Neural progenitor cell (in vitro differentiated cells): ENCODE results near the gene ACCS. TPM values are rescaled to one million over a fixed set of nuclear protein-coding genes. Genes with fewer than 3 reads are reported as not detected.

Experiments
- DNase-seq: peaks from one replicate; pipeline ENCODE4 v3.0.0-alpha.2; 2016; ENCODE audit warnings: low spot score
- H2AFZ ChIP-seq: fragments of 200-600 bp; sonication (generic); replicated peaks from 2 replicates; pipeline ENCODE4 v1.6.1; 2016; ENCODE audit warnings: antibody characterized with exemption
- H3F3A ChIP-seq: fragments of 200-600 bp; sonication (generic); 2 replicates; pipeline ENCODE4 v1.6.1; 2016; ENCODE audit warnings: antibody characterized with exemption, low read depth
- H3K27ac ChIP-seq: fragments of 200-600 bp; sonication (generic); 2 replicates; pipeline ENCODE4 v1.5.1; 2016; ENCODE audit warnings: mild to moderate bottlenecking
- H3K27me3 ChIP-seq: fragments of 200-600 bp; sonication (generic); 2 replicates; pipeline ENCODE4 v1.6.1; 2016; ENCODE audit warnings: mild to moderate bottlenecking, moderate library complexity
- H3K36me3 ChIP-seq: fragments of 200-600 bp; sonication (generic); 2 replicates; pipeline ENCODE4 v1.5.1; 2016
- H3K4me1 ChIP-seq: fragments of 200-600 bp; sonication (generic); 2 replicates; pipeline ENCODE4 v1.6.1; 2016; ENCODE audit warnings: mixed run types
- H3K4me2 ChIP-seq: fragments of 200-600 bp; sonication (generic); 2 replicates; pipeline ENCODE4 v1.6.1; 2016
- H3K4me3 ChIP-seq: fragments of 200-600 bp; sonication (generic); 2 replicates; pipeline ENCODE4 v1.5.1; 2016
- H3K79me2 ChIP-seq: fragments of 200-600 bp; sonication (generic); 2 replicates; pipeline ENCODE4 v1.6.1; 2016; ENCODE audit warnings: low read depth
- H3K9ac ChIP-seq: fragments of 200-600 bp; sonication (generic); 2 replicates; pipeline ENCODE4 v1.6.1; 2016
- H3K9me3 ChIP-seq: fragments of 200-600 bp; sonication (generic); 2 replicates; pipeline ENCODE4 v1.5.1; 2016; ENCODE audit warnings: low read depth
- H4K20me1 ChIP-seq: fragments of 200-600 bp; sonication (generic); 2 replicates; pipeline ENCODE4 v1.6.1; 2016; ENCODE audit warnings: low read depth
- H3K27ac Mint-ChIP-seq: 3 replicates; pipeline ENCODE4 v1.8.0; 2021; ENCODE audit warnings: mixed read lengths
- H3K27me3 Mint-ChIP-seq: 2 replicates; pipeline ENCODE4 v1.8.0; 2022; ENCODE audit warnings: low read depth, mild to moderate bottlenecking, inconsistent platforms, moderate library complexity, mixed read lengths; ENCODE audit not compliant: insufficient read depth
- H3K36me3 Mint-ChIP-seq: 3 replicates; pipeline ENCODE4 v1.8.0; 2021; ENCODE audit warnings: mixed read lengths
- H3K4me1 Mint-ChIP-seq: 3 replicates; pipeline ENCODE4 v1.8.0; 2021; ENCODE audit warnings: mixed read lengths
- H3K4me3 Mint-ChIP-seq: 3 replicates; pipeline ENCODE4 v1.8.0; 2021; ENCODE audit warnings: mild to moderate bottlenecking, moderate library complexity, mixed read lengths
- H3K9me3 Mint-ChIP-seq: 3 replicates; pipeline ENCODE4 v1.8.0; 2020; ENCODE audit warnings: mixed read lengths
- EZH2 ChIP-seq: fragments of 200-600 bp; sonication (generic); IDR thresholded peaks from 2 replicates; pipeline ENCODE4 v1.6.1; 2017; ENCODE audit warnings: antibody characterized with exemption, mild to moderate bottlenecking, moderate library complexity
- EZH2phosphoT487 ChIP-seq: fragments of 200-600 bp; sonication (generic); IDR thresholded peaks from 2 replicates; pipeline ENCODE4 v1.6.1; 2017; ENCODE audit warnings: antibody characterized with exemption
- total RNA-seq: library from RNA; depleted of rRNA; stranded (reverse); fragments of >200 nt; gene quantifications from 2 replicates; pipeline ENCODE4 v1.2.3, GENCODE V29; 2015; ENCODE audit warnings: low replicate concordance
- TF ChIP-seq, protein P1 (sequence below): fragments of 200-600 bp; sonication (generic); IDR thresholded peaks from 2 replicates; pipeline ENCODE4 v1.5.1; 2017; ENCODE audit warnings: antibody characterized with exemption, mild to moderate bottlenecking

ACCS gene
- total RNA-seq, 1 donor from 2014 or later, result 7.0 TPM

DNA sequence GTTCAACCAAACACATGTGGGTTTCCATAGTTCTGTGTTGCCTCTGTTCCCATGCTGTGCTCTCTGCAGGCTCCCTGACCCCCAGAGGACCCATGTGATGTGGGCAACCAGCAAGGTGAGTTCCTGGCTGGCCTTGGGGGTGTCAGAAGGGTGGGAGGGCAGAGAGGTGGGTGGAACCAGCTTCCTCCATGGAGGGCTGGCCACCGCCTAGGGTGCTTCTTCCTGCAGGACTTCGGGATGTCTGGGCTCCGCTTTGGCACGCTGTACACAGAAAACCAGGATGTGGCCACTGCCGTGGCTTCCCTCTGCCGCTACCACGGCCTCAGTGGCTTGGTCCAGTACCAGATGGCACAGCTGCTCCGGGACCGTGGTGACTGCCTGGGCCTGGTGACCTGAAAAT is 14.9 kb downstream of the ACCS start:
- Histone ChIP-seq H3K4me2 (no peak overlapping the region), H3K4me3 (no peak overlapping the region), H3K36me3 (no peaks in the 10 kb centered on the region), H3K27me3 (no peaks in the 10 kb centered on the region), H3K27ac (no peak overlapping the region), H3K4me1 (peaks cover 7% of the 10 kb centered on the region), H2AFZ (no peak overlapping the region), H3K79me2 (no peaks in the 10 kb centered on the region), H3F3A (no peaks in the 10 kb centered on the region), H3K9ac (no peak overlapping the region), H4K20me1 (no peaks in the 10 kb centered on the region), H3K9me3 (no peaks in the 10 kb centered on the region)
- no peak for DNase-seq
- Mint-ChIP-seq H3K27ac (no peak overlapping the region), H3K9me3 (peaks cover 7% of the 10 kb centered on the region), H3K36me3 (no peaks in the 10 kb centered on the region), H3K4me3 (no peak overlapping the region), H3K27me3 (peaks cover 8% of the 10 kb centered on the region), H3K4me1 (peaks cover 11% of the 10 kb centered on the region)
- TF ChIP-seq, protein P1, sequence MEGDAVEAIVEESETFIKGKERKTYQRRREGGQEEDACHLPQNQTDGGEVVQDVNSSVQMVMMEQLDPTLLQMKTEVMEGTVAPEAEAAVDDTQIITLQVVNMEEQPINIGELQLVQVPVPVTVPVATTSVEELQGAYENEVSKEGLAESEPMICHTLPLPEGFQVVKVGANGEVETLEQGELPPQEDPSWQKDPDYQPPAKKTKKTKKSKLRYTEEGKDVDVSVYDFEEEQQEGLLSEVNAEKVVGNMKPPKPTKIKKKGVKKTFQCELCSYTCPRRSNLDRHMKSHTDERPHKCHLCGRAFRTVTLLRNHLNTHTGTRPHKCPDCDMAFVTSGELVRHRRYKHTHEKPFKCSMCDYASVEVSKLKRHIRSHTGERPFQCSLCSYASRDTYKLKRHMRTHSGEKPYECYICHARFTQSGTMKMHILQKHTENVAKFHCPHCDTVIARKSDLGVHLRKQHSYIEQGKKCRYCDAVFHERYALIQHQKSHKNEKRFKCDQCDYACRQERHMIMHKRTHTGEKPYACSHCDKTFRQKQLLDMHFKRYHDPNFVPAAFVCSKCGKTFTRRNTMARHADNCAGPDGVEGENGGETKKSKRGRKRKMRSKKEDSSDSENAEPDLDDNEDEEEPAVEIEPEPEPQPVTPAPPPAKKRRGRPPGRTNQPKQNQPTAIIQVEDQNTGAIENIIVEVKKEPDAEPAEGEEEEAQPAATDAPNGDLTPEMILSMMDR, result no peak
- TF ChIP-seq EZH2phosphoT487 (no peak), EZH2 (no peak)

DNA sequence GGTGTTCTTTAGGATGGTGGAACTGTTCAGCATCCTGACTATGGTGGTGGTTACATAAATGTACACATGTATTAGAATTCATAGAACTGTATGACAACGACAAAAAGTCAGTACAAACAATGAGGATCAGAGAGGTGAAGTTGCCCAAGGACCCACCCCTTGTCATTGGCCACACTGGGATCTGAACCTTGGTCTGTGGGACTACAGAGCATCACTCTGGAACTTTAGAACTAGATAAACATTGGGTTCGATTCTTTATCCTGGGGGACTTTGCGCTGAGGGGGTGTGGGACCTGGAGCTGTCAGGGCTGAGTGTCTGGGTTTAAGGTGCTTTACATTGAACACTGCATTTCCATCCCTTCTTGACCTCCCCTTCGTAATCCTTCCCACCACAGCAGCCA is 16.6 kb downstream of the ACCS start:
- no peak overlapping the region for H3K4me3 ChIP-seq
- no peak overlapping the region for H3K9ac ChIP-seq
- Mint-ChIP-seq H3K4me3 (no peak overlapping the region), H3K36me3 (no peaks in the 10 kb centered on the region), H3K4me1 (peaks cover 6% of the 10 kb centered on the region), H3K27me3 (peaks cover 4% of the 10 kb centered on the region), H3K27ac (no peak overlapping the region), H3K9me3 (peaks cover 9% of the 10 kb centered on the region)
- no peak overlapping the region for H3K27ac ChIP-seq
- no peaks in the 10 kb centered on the region for H3F3A ChIP-seq
- no peak overlapping the region for H2AFZ ChIP-seq
- DNase-seq, result no peak
- no peaks in the 10 kb centered on the region for H4K20me1 ChIP-seq
- H3K36me3 ChIP-seq, result no peaks in the 10 kb centered on the region
- peaks cover 7% of the 10 kb centered on the region for H3K4me1 ChIP-seq
- no peaks in the 10 kb centered on the region for H3K27me3 ChIP-seq
- no peaks in the 10 kb centered on the region for H3K9me3 ChIP-seq
- no peak overlapping the region for H3K4me2 ChIP-seq
- H3K79me2 ChIP-seq, result no peaks in the 10 kb centered on the region
- TF ChIP-seq EZH2 (no peak), EZH2phosphoT487 (no peak)
- TF ChIP-seq, protein P1, result no peak

GRCh38 chr11:44083433-44083832 is 17.4 kb downstream of the ACCS start:
- DNase-seq, result no peak
- Histone ChIP-seq H3K27ac (no peak overlapping the region), H3K9me3 (no peaks in the 10 kb centered on the region), H2AFZ (no peak overlapping the region), H3K4me3 (no peak overlapping the region), H3K27me3 (no peaks in the 10 kb centered on the region), H3K4me1 (peaks cover 7% of the 10 kb centered on the region), H3K9ac (no peak overlapping the region), H3F3A (no peaks in the 10 kb centered on the region), H3K79me2 (no peaks in the 10 kb centered on the region), H3K36me3 (no peaks in the 10 kb centered on the region), H3K4me2 (no peak overlapping the region), H4K20me1 (no peaks in the 10 kb centered on the region)
- H3K27ac Mint-ChIP-seq, result no peak overlapping the region
- H3K9me3 Mint-ChIP-seq, result peaks cover 9% of the 10 kb centered on the region
- H3K4me1 Mint-ChIP-seq, result peaks cover 6% of the 10 kb centered on the region
- H3K36me3 Mint-ChIP-seq, result no peaks in the 10 kb centered on the region
- TF ChIP-seq EZH2phosphoT487 (no peak), EZH2 (no peak)
- TF ChIP-seq, protein P1, result no peak
- H3K4me3 Mint-ChIP-seq, result no peak overlapping the region
- H3K27me3 Mint-ChIP-seq, result peaks cover 4% of the 10 kb centered on the region
